Vagina (tissue), 2 donors: ENCODE data around the gene TRAF5.

Source experiments
- CTCF ChIP-seq, 3 experiments: fragments of 450-650 bp in 2 of 3; fragments of 200-600 bp in 1 of 3; sonication (generic) in 1 of 3; IDR thresholded peaks; one replicate each; pipeline ENCODE4 v1.5.1; 2017 to 2019; ENCODE audit warnings: antibody characterized with exemption in 3 of 3, mild to moderate bottlenecking in 2 of 3, moderate library complexity in 2 of 3
- POLR2A ChIP-seq, 2 donors: fragments of 450-650 bp; IDR thresholded peaks; one replicate each; pipeline ENCODE4 v1.6.1; 2017; ENCODE audit warnings: antibody characterized with exemption in 2 of 2, mild to moderate bottlenecking in 2 of 2, moderate library complexity in 2 of 2

- no peak for TF ChIP-seq CTCF (IDR thresholded peaks at IDR 0.05)
- TF ChIP-seq POLR2A (IDR thresholded peaks at IDR 0.05) = no peak
Measured at GRCh38 chr1:211358685-211359084, 32.1 kb downstream of the TRAF5 start.
